ENCODE data around the gene SH3TC1.

DNA sequence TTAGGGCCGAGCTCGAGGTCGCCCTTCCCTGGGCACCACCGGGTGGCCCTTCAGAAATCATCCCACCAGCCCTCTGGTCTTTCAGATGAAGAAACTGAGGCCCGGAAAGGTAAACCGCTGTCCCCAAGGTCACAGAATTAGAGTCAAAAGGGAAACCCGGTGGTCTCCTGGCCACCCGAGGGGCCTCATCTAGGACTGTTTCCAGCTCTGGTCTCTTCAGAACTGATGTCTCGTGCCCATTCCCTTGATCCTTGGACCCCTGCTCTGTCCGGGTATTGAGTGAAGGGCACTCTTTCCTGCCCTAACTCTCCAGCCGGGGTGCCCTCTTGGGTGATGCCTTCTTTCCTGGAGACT is 71.3 kb downstream of the SH3TC1 start:
- TF ChIP-seq CTCF (IDR thresholded peaks at IDR 0.05) (no peak), EP300 (IDR thresholded peaks at IDR 0.05) (no peak)

Data from esophagus muscularis mucosa (tissue), 3 donors.